Breast epithelium (tissue), 4 donors: Measurements from ENCODE around the gene ZFHX2. TPM values are rescaled to one million over a fixed set of nuclear protein-coding genes. Genes with fewer than 3 reads are reported as not detected.

Source experiments
- DNase-seq, 2 donors: peaks; one replicate each; pipeline ENCODE4 v3.0.0-alpha.2; 2019; ENCODE audit warnings: low spot score in 2 of 2
- H3K27ac ChIP-seq, 2 donors: fragments of 200-600 bp; sonication (generic) in 1 of 2; one replicate each; pipeline ENCODE4 v1.5.1; 2016 to 2019; ENCODE audit warnings: mild to moderate bottlenecking in 1 of 2
- H3K27me3 ChIP-seq, 2 donors: fragments of 200-600 bp; sonication (generic) in 1 of 2; one replicate each; pipeline versions ENCODE4 v1.5.1 to v1.6.0; 2017 to 2019; ENCODE audit warnings: control low read depth in 1 of 2, mild to moderate bottlenecking in 1 of 2
- H3K36me3 ChIP-seq: fragments of 200-600 bp; one replicate; pipeline ENCODE4 v1.5.1; 2019
- H3K4me1 ChIP-seq, 2 donors: fragments of 200-600 bp; sonication (generic); one replicate each; pipeline ENCODE4 v1.5.1; 2016 to 2019; ENCODE audit warnings: control low read depth in 1 of 2
- H3K4me3 ChIP-seq, 3 donors: fragments of 200-600 bp; sonication (generic); 1 replicate in 2 of 3; 2 replicates in 1 of 3; pipeline ENCODE4 v1.5.1; 2016 to 2019; ENCODE audit warnings: mild to moderate bottlenecking in 3 of 3, moderate library complexity in 2 of 3
- H3K9me3 ChIP-seq, 2 donors: fragments of 200-600 bp; sonication (generic) in 1 of 2; one replicate each; pipeline ENCODE4 v1.5.1; 2016 to 2019; ENCODE audit warnings: control low read depth in 1 of 2
- CTCF ChIP-seq, 3 donors: fragments of 450-650 bp; IDR thresholded peaks; one replicate each; pipeline ENCODE4 v1.5.1; 2016 to 2017; ENCODE audit warnings: antibody characterized with exemption in 3 of 3, mild to moderate bottlenecking in 3 of 3, moderate library complexity in 3 of 3
- POLR2A ChIP-seq: fragments of 450-650 bp; IDR thresholded peaks from one replicate; pipeline ENCODE4 v1.6.1; 2016; ENCODE audit warnings: antibody characterized with exemption, mild to moderate bottlenecking, moderate library complexity
- POLR2AphosphoS5 ChIP-seq, 3 donors: sonication (generic); formaldehyde crosslinking; IDR thresholded peaks; one replicate each; pipeline ENCODE4 v1.6.1; 2017; ENCODE audit warnings: antibody characterized with exemption in 3 of 3
- intact Hi-C: fragments of 100-400 bp; cut with DNase I; formaldehyde crosslinking; loops from one replicate; pipeline ENCODE4 v1.15.1; 2023; ENCODE audit warnings: low total_unique reads
- total RNA-seq, 3 donors: library from RNA; depleted of rRNA; stranded (reverse); fragments of >200 nt; gene quantifications; one replicate each; pipeline ENCODE4 v1.1.0, GENCODE V29; 2016

Gene ZFHX2
- total RNA-seq, 3 donors from 2014 or later, result 0.48 to 1.2 (median 0.66) TPM

- no peak for TF ChIP-seq CTCF (IDR thresholded peaks at IDR 0.05)
- no peak for TF ChIP-seq POLR2AphosphoS5 (IDR thresholded peaks at IDR 0.05)
- TF ChIP-seq POLR2A, result no peak
- peak overlapping the region in 2 of 3 donors; percentile 46 to 66 for H3K4me3 ChIP-seq
- H3K4me1 ChIP-seq, result peaks cover 0 to 4% of the 10 kb centered on the region in 2 donors
- H3K36me3 ChIP-seq, result no peaks in the 10 kb centered on the region
- H3K27me3 ChIP-seq, result peaks cover 12 to 26% of the 10 kb centered on the region in 2 donors
- no peaks in the 10 kb centered on the region for H3K9me3 ChIP-seq
- intact Hi-C loops, result no loop called here
- H3K27ac ChIP-seq, result no peak overlapping the region
- DNase-seq, result no peak
Observed at GRCh38 chr14:23577710-23578392, 26.3 kb upstream of the ZFHX2 start.

- Histone ChIP-seq H3K27me3 (peaks cover 12 to 26% of the 10 kb centered on the region in 2 donors), H3K9me3 (no peaks in the 10 kb centered on the region), H3K36me3 (no peaks in the 10 kb centered on the region), H3K4me1 (peaks cover 0 to 4% of the 10 kb centered on the region in 2 donors), H3K4me3 (peak overlapping the region; percentile 7 to 66 (median 46)), H3K27ac (no peak overlapping the region)
- no peak for DNase-seq
- intact Hi-C loops, result no loop called here
- no peak for TF ChIP-seq POLR2AphosphoS5 (IDR thresholded peaks at IDR 0.05)
- TF ChIP-seq POLR2A, result no peak
- TF ChIP-seq CTCF (IDR thresholded peaks at IDR 0.05), result no peak
Observed at GRCh38 chr14:23577004-23577681, 25.6 kb upstream of the ZFHX2 start.

GRCh38 chr14:23573384-23574015 is 21.9 kb upstream of the ZFHX2 start:
- TF ChIP-seq POLR2AphosphoS5 (IDR thresholded peaks at IDR 0.05), result no peak
- peak in 1 of 2 donors; percentile 34 for DNase-seq
- H3K27me3 ChIP-seq, result peaks cover 12 to 26% of the 10 kb centered on the region in 2 donors
- intact Hi-C loops, result no loop called here
- H3K27ac ChIP-seq, result no peak overlapping the region
- no peaks in the 10 kb centered on the region for H3K9me3 ChIP-seq
- no peaks in the 10 kb centered on the region for H3K36me3 ChIP-seq
- no peak overlapping the region for H3K4me3 ChIP-seq
- H3K4me1 ChIP-seq, result peaks cover 4 to 6% of the 10 kb centered on the region in 2 donors

- no peak for TF ChIP-seq POLR2A
- TF ChIP-seq POLR2AphosphoS5 (IDR thresholded peaks at IDR 0.05), result no peak
- Histone ChIP-seq H3K4me1 (peaks cover 4 to 13% of the 10 kb centered on the region in 2 donors), H3K27ac (no peak overlapping the region), H3K27me3 (peaks cover 12 to 26% of the 10 kb centered on the region in 2 donors), H3K4me3 (no peak overlapping the region), H3K9me3 (no peaks in the 10 kb centered on the region), H3K36me3 (no peaks in the 10 kb centered on the region)
- intact Hi-C loops, result no loop called here
- no peak for DNase-seq
Observed at GRCh38 chr14:23572836-23573235, 21.3 kb upstream of the ZFHX2 start.

- peaks cover 10 to 23% of the 10 kb centered on the region in 2 donors for H3K27me3 ChIP-seq
- peaks cover 4 to 13% of the 10 kb centered on the region in 2 donors for H3K4me1 ChIP-seq
- intact Hi-C loops, result no loop called here
- H3K36me3 ChIP-seq, result no peaks in the 10 kb centered on the region
- no peak overlapping the region for H3K4me3 ChIP-seq
- TF ChIP-seq CTCF (IDR thresholded peaks at IDR 0.05), result no peak
- no peak for DNase-seq
- no peak overlapping the region for H3K27ac ChIP-seq
- no peaks in the 10 kb centered on the region for H3K9me3 ChIP-seq
Observed at GRCh38 chr14:23572524-23572828, 20.9 kb upstream of the ZFHX2 start.
